Activated CD4-positive, alpha-beta T cell treated with anti-CD3 and anti-CD28 coated beads, Interleukin-2, Interleukin-4, amounts not matched to agents 100 ng/mL and 50 ng/mL, durations not matched to agents 16 hours and 8 hours (primary cell): ENCODE data around the gene LRRC8E.
A peak's percentile ranks its signal among the peaks of the same experiment; 100 is the strongest.
"Not testable (repeated sequence)": the region's sequence is repeated elsewhere in the genome, so short reads cannot be mapped to it uniquely, and the experiment has no call there.

Source experiments
- DNase-seq: peaks from one replicate; pipeline ENCODE4 v3.0.0-alpha.2; 2020; ENCODE audit warnings: low spot score

The LRRC8E gene

GRCh38 chr19:7908742-7909461, 20.6 kb downstream of the LRRC8E start:
- DNase-seq = no peak

GRCh38 chr19:7909471-7910067, 21.3 kb downstream of the LRRC8E start:
- DNase-seq = no peak

GRCh38 chr19:7910321-7911161, 22.2 kb downstream of the LRRC8E start:
- DNase-seq = no peak

- DNase-seq = no peak
Measured at GRCh38 chr19:7911508-7912143, 23.3 kb downstream of the LRRC8E start.

GRCh38 chr19:7912144-7912696, 23.9 kb downstream of the LRRC8E start:
- no peak for DNase-seq

- DNase-seq = no peak
Measured at GRCh38 chr19:7912697-7913564, 24.6 kb downstream of the LRRC8E start.

- DNase-seq = no peak
Measured at GRCh38 chr19:7913652-7914051, 25.3 kb downstream of the LRRC8E start.

- no peak for DNase-seq
Measured at GRCh38 chr19:7914099-7914498, 25.8 kb downstream of the LRRC8E start.

- DNase-seq = no peak
Measured at GRCh38 chr19:7914598-7915045, 26.3 kb downstream of the LRRC8E start, which contains the start of gene TGFBR3L. Gene TGFBR3L, plus strand, starts transcription at chr19:7914830.

GRCh38 chr19:7915250-7916102, 27.2 kb downstream of the LRRC8E start:
- DNase-seq = no peak

- peak; percentile 44 for DNase-seq
Measured at GRCh38 chr19:7916103-7916954, 28.0 kb downstream of the LRRC8E start.

GRCh38 chr19:7916955-7917266, 28.6 kb downstream of the LRRC8E start:
- no peak for DNase-seq

GRCh38 chr19:7917267-7918061, 29.2 kb downstream of the LRRC8E start:
- peak; percentile 51 for DNase-seq

GRCh38 chr19:7918062-7918614, 29.8 kb downstream of the LRRC8E start:
- not testable (repeated sequence) for DNase-seq

- no peak for DNase-seq
Measured at GRCh38 chr19:7918615-7919421, 30.5 kb downstream of the LRRC8E start.

- peak; percentile 96 for DNase-seq
Measured at GRCh38 chr19:7919610-7920518, 31.6 kb downstream of the LRRC8E start, which contains the start of gene SNAPC2. Gene SNAPC2, plus strand, starts transcription at chr19:7920338. Its CDS starts 29 bp downstream, at chr19:7920367.
